ENCODE data around the gene CIC. TPM values are rescaled to one million over a fixed set of nuclear protein-coding genes. Genes with fewer than 3 reads are reported as not detected.

CIC gene
- polyA plus RNA-seq, 3 donors, result 0.62 to 42.2 (median 0.87) TPM

DNA sequence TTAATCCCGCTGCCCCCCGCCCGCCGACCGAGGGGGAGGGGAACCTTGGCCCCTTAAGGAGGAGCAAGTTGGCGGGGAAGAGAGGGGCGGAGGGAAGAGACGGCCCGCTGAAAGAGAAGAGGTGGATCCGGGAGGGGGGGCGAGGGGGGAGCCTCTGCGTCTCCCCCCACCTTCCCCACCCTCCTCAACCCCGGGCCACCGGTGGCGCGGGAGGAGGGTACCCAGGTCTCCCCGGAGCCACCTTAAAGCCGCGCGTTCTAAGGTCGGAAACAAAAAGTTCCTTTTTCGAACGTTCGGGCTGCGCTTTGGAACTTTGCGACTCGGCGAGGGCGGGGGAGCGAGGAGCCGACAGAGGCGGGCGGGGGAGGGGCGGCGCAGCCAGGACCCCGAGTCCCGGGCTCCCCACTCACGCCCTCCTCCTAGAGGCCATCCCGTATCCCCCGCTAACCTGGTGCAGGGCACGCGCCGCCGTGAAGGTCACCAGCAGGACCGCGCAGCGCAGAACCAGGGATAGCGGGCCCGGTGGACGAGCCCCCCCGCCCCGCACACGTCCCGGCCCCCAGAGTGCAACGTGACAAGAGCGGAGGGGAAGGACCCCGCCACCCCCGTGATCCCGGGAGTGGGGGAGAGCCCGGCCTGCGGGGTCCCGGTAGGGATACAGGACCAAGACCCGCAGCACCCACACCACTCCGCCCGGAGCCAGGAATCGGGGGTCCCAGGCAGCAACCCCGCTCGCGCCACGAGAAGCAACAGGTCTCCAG lies 14.8 kb upstream of the CIC start:
- TF ChIP-seq, protein P1, sequence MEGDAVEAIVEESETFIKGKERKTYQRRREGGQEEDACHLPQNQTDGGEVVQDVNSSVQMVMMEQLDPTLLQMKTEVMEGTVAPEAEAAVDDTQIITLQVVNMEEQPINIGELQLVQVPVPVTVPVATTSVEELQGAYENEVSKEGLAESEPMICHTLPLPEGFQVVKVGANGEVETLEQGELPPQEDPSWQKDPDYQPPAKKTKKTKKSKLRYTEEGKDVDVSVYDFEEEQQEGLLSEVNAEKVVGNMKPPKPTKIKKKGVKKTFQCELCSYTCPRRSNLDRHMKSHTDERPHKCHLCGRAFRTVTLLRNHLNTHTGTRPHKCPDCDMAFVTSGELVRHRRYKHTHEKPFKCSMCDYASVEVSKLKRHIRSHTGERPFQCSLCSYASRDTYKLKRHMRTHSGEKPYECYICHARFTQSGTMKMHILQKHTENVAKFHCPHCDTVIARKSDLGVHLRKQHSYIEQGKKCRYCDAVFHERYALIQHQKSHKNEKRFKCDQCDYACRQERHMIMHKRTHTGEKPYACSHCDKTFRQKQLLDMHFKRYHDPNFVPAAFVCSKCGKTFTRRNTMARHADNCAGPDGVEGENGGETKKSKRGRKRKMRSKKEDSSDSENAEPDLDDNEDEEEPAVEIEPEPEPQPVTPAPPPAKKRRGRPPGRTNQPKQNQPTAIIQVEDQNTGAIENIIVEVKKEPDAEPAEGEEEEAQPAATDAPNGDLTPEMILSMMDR (IDR thresholded peaks at IDR 0.05), result no peak
- Mint-ChIP-seq H3K27ac (peak overlapping the region; percentile 57 to 92 (median 77)), H3K9me3 (peaks cover 0 to 2% (median 0%) of the 10 kb centered on the region in 7 donors), H3K27me3 (ENCODE audit: low read depth in 3 of 3) (peaks cover 17 to 32% (median 24%) of the 10 kb centered on the region in 3 donors), H3K36me3 (peaks cover 9 to 11% of the 10 kb centered on the region in 2 donors), H3K4me3 (peak overlapping the region; percentile 79 to 84), H3K4me1 (peaks cover 39% of the 10 kb centered on the region)
- Histone ChIP-seq H3K4me2 (replicated peaks; ENCODE audit: extremely low read depth, low read length, poor library complexity, severe bottlenecking) (peak overlapping the region; percentile 92), H3K36me3 (replicated peaks in 1 of 2; ENCODE audit: control insufficient read depth in 1 of 2, insufficient read depth in 2 of 2, low read length in 2 of 2) (peaks cover 4 to 9% of the 10 kb centered on the region in 2 donors), H3K4me3 (replicated peaks in 1 of 3; ENCODE audit: low read depth in 2 of 3, low read length in 3 of 3) (peak overlapping the region; percentile 79 to 99 (median 99)), H3K79me2 (ENCODE audit: insufficient read depth, low read length) (peaks cover 41% of the 10 kb centered on the region), H3K9ac (ENCODE audit: insufficient read depth, low read length, poor library complexity, severe bottlenecking) (peak overlapping the region; percentile 85), H3K9me3 (replicated peaks in 1 of 2; ENCODE audit: control insufficient read depth in 1 of 2, insufficient read depth in 1 of 2, low read length in 2 of 2) (no peaks in the 10 kb centered on the region), H3K4me1 (ENCODE audit: control insufficient read depth in 1 of 2, insufficient read depth in 2 of 2, low read length in 2 of 2) (peaks cover 40 to 47% of the 10 kb centered on the region in 2 donors), H4K20me1 (ENCODE audit: insufficient read depth, low read length) (peaks cover 44% of the 10 kb centered on the region), H3K27ac (ENCODE audit: low read depth in 1 of 2, low read length in 2 of 2) (peak overlapping the region; percentile 85 to 88), H2AFZ (ENCODE audit: insufficient read depth, low read depth, low read length, poor library complexity, severe bottlenecking) (no peak overlapping the region), H3K27me3 (ENCODE audit: control insufficient read depth in 2 of 2, insufficient read depth in 2 of 2, low read length in 2 of 2) (peaks cover 3 to 14% of the 10 kb centered on the region in 2 donors)
- under 1% methylated on average over 56 of the region's 70 CpGs for WGBS (ENCODE audit: insufficient coverage)
- intact Hi-C loops (cut with micrococcal nuclease), result loop anchor here (2.0 to 5.0 kb wide), 3 partner anchors 15 to 37 kb away; partner anchors contain the start of genes CIC (in 2 of the 2) and DEDD2 (in 1 of the 2)
- peak in 2 of 3 donors; percentile 54 to 55 for DNase-seq

DNA sequence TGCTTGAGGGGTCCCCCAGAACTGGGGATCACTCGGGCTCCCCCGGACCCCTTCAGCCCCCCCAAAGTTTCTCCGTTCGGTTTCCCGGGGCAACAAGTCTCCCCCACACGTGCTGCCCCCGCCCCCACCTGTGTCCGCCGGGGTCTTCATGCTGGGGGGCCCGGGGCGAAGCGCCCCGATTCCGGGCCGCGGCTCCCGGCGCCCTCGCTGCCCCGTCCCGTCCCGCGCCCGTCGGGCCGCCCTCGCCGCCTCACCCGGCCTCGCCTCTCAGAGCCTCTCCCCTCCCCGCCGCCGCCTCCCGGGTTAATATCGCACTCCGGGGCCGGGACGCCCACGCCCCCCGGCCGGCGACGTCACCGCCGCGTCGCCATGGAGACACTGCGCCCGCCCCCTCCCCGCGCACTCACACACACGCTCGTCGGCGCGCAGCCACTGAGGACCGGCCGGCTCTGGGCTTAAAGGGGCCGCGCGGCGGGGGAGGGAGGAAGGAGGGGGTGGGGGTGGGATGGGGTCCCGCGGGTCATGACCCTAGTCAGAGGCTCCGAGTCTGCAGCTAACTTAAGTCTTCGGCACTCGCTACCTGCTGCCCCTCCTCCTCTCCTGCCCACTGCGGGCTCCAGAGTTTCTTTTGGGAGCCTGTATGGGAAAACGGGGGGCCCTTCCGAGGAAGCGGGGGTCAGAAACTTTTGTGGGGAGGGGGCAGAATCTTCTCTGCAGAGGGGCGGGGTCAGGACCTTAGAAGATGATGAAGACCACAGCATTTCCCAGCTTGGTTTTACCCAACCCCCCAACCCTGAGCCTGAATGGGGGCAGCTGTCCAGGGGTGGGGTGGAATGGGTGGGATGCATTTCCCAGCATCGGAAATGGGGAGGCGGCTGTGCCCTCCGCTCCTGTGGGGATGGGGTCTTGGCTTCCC lies 13.9 kb upstream of the CIC start, which contains the start of gene ERF:
ERF (minus strand) TSS at position 279 of the 916 bp plus-strand sequence; CDS start at position 150, 129 bp downstream.
- peak within 1 kb of the TSS; percentile 79 to 99 (median 99) for H3K4me3 ChIP-seq (replicated peaks in 1 of 3; ENCODE audit: low read depth in 2 of 3, low read length in 3 of 3)
- peaks cover 39% of the 10 kb centered on the region for H3K79me2 ChIP-seq (ENCODE audit: insufficient read depth, low read length)
- Mint-ChIP-seq H3K36me3 (peaks cover 4% of the 10 kb centered on the region in 2 donors), H3K4me1 (peaks cover 39% of the 10 kb centered on the region), H3K9me3 (peaks cover 0 to 2% (median 0%) of the 10 kb centered on the region in 7 donors), H3K27ac (peak within 1 kb of the TSS; percentile 57 to 92 (median 77)), H3K4me3 (peak within 1 kb of the TSS; percentile 84 to 93), H3K27me3 (ENCODE audit: low read depth in 3 of 3) (peaks cover 15 to 33% (median 24%) of the 10 kb centered on the region in 3 donors)
- peaks cover 36% of the 10 kb centered on the region for H4K20me1 ChIP-seq (ENCODE audit: insufficient read depth, low read length)
- H3K4me1 ChIP-seq (ENCODE audit: control insufficient read depth in 1 of 2, insufficient read depth in 2 of 2, low read length in 2 of 2), result peaks cover 40 to 47% of the 10 kb centered on the region in 2 donors
- intact Hi-C loops (cut with micrococcal nuclease), result loop anchor here (2.0 to 5.0 kb wide), 3 partner anchors 14 to 38 kb away; partner anchors contain the start of genes CIC (in 2 of the 2) and DEDD2 (in 1 of the 2)
- peaks cover 0 to under 1% of the 10 kb centered on the region in 2 donors for H3K36me3 ChIP-seq (replicated peaks in 1 of 2; ENCODE audit: control insufficient read depth in 1 of 2, insufficient read depth in 2 of 2, low read length in 2 of 2)
- peak within 1 kb of the TSS; percentile 92 for H3K4me2 ChIP-seq (replicated peaks; ENCODE audit: extremely low read depth, low read length, poor library complexity, severe bottlenecking)
- H2AFZ ChIP-seq (ENCODE audit: insufficient read depth, low read depth, low read length, poor library complexity, severe bottlenecking), result peak within 1 kb of the TSS; percentile 77
- H3K9ac ChIP-seq (ENCODE audit: insufficient read depth, low read length, poor library complexity, severe bottlenecking), result peak within 1 kb of the TSS; percentile 85
- TF ChIP-seq, protein P1 (IDR thresholded peaks at IDR 0.05), result no peak
- H3K27me3 ChIP-seq (ENCODE audit: control insufficient read depth in 2 of 2, insufficient read depth in 2 of 2, low read length in 2 of 2), result peaks cover 3 to 14% of the 10 kb centered on the region in 2 donors
- no peaks in the 10 kb centered on the region for H3K9me3 ChIP-seq (replicated peaks in 1 of 2; ENCODE audit: control insufficient read depth in 1 of 2, insufficient read depth in 1 of 2, low read length in 2 of 2)
- peak; percentile 80 to 90 (median 89) for DNase-seq
- H3K27ac ChIP-seq (ENCODE audit: low read depth in 1 of 2, low read length in 2 of 2), result peak within 1 kb of the TSS; percentile 85 to 88
- WGBS (ENCODE audit: insufficient coverage), result under 1% methylated on average over 30 of the region's 75 CpGs

Measured in CD14-positive monocyte (primary cell).